T47D (cell line): ENCODE data around the gene NDUFB8.

ENCODE experiments used
- DNase-seq, 2 experiments: peaks; one replicate each; pipeline versions ENCODE4 v3.0.0 to v3.0.0-alpha.2; 2011 to 2012; ENCODE audit warnings: low read depth in 1 of 2, low spot score in 1 of 2
- JUND ChIP-seq: IDR thresholded peaks from 2 replicates; pipeline ENCODE4 v1.6.1; 2012; ENCODE audit warnings: low read depth
- in situ Hi-C: cut with HindIII; loops from 2 replicates; pipeline ENCODE4 v1.10.0; 2016; ENCODE audit warnings: low sequenced_read_pairs, low pct_unique_long_range_greater_than_20kb

The NDUFB8 gene

GRCh38 chr10:100509241-100509840 is 20.3 kb downstream of the NDUFB8 start:
- TF ChIP-seq JUND, result no peak
- in situ Hi-C loops, result no loop called here
- DNase-seq, result no peak

- DNase-seq, result peak; percentile 55 to 68
- TF ChIP-seq JUND, result no peak
- in situ Hi-C loops, result no loop called here
These were observed 20.9 kb downstream of the NDUFB8 start for GRCh38 chr10:100508691-100509150.

- in situ Hi-C loops, result no loop called here
- no peak for TF ChIP-seq JUND
- no peak for DNase-seq
These were observed 21.4 kb downstream of the NDUFB8 start for GRCh38 chr10:100508266-100508665.

- TF ChIP-seq JUND, result no peak
- DNase-seq, result no peak
- in situ Hi-C loops, result no loop called here
These were observed 22.3 kb downstream of the NDUFB8 start for GRCh38 chr10:100507357-100507732.

- no peak for TF ChIP-seq JUND
- in situ Hi-C loops, result no loop called here
- no peak for DNase-seq
These were observed 22.9 kb downstream of the NDUFB8 start for GRCh38 chr10:100506596-100507356.

GRCh38 chr10:100505164-100505563 is 24.5 kb downstream of the NDUFB8 start:
- in situ Hi-C loops, result no loop called here
- no peak for DNase-seq
- no peak for TF ChIP-seq JUND

- no peak for TF ChIP-seq JUND
- DNase-seq, result no peak
- in situ Hi-C loops, result no loop called here
These were observed 25.6 kb downstream of the NDUFB8 start for GRCh38 chr10:100504096-100504495.

- no peak for DNase-seq
- no peak for TF ChIP-seq JUND
- in situ Hi-C loops, result no loop called here
These were observed 26.7 kb downstream of the NDUFB8 start for GRCh38 chr10:100502926-100503494.

GRCh38 chr10:100501423-100501822 is 28.2 kb downstream of the NDUFB8 start:
- TF ChIP-seq JUND, result no peak
- DNase-seq, result no peak
- in situ Hi-C loops, result no loop called here

- no peak for DNase-seq
- no peak for TF ChIP-seq JUND
- in situ Hi-C loops, result no loop called here
These were observed 31.6 kb downstream of the NDUFB8 start for GRCh38 chr10:100498059-100498458.

- no peak for DNase-seq
- TF ChIP-seq JUND, result no peak
- in situ Hi-C loops, result no loop called here
These were observed 33.1 kb downstream of the NDUFB8 start for GRCh38 chr10:100496567-100496966.

- DNase-seq, result no peak
- in situ Hi-C loops, result no loop called here
- TF ChIP-seq JUND, result no peak
These were observed 39.1 kb downstream of the NDUFB8 start for GRCh38 chr10:100490531-100490930.

- TF ChIP-seq JUND, result no peak
- in situ Hi-C loops, result no loop called here
- no peak for DNase-seq
These were observed 40.3 kb downstream of the NDUFB8 start for GRCh38 chr10:100489396-100489795.

- DNase-seq, result no peak
- no peak for TF ChIP-seq JUND
- in situ Hi-C loops, result no loop called here
These were observed 42.1 kb downstream of the NDUFB8 start for GRCh38 chr10:100487529-100487928.
